Measurements from ENCODE around the gene HSPA12B. TPM values are rescaled to one million over a fixed set of nuclear protein-coding genes. Genes with fewer than 3 reads are reported as not detected.

HSPA12B gene, protein sequence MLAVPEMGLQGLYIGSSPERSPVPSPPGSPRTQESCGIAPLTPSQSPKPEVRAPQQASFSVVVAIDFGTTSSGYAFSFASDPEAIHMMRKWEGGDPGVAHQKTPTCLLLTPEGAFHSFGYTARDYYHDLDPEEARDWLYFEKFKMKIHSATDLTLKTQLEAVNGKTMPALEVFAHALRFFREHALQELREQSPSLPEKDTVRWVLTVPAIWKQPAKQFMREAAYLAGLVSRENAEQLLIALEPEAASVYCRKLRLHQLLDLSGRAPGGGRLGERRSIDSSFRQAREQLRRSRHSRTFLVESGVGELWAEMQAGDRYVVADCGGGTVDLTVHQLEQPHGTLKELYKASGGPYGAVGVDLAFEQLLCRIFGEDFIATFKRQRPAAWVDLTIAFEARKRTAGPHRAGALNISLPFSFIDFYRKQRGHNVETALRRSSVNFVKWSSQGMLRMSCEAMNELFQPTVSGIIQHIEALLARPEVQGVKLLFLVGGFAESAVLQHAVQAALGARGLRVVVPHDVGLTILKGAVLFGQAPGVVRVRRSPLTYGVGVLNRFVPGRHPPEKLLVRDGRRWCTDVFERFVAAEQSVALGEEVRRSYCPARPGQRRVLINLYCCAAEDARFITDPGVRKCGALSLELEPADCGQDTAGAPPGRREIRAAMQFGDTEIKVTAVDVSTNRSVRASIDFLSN
- total RNA-seq (not detected), polyA plus RNA-seq (not detected)

DNA sequence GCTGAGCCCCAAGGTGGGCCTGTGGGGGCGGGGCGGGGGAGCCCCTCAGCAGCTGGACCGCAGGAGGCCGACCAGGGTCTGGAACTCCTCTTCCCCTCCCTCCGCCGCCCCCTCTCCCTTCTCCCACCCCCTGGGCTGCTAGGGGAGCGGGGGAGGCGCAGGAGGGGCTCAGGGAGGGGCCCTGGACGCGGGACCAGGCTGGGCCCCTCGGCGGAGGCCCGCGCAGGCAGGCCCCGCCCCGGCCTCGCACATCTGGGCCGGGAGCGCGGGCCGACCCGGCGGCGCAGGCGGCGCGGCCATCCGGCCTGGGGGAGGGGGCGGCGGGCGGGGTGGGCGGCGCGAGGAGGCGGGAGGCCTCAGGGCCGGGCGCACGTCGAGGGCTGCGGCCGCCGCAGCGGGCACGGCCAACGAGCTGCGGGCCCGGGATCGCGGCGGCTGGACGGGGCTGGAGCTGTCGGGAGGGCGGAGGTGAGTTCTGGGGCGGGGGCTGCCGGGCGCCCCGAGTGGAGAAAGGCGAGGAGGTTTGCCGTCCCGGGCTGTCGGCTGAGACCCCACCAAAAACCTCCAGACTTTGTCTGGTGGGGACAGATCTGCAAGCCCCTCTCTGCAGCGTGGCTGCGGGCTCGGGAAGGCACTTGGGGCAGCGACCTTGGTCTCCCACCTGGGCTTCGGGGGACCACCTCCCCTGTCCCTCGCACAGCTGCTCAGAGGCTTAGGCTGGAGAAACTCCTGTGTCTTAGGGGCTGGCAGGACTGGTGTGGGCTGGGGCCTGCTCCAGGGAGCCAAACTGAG is at the start of gene HSPA12B:
TSS of gene HSPA12B (plus strand) at position 359 of the 792 bp plus-strand sequence. CDS start 5,990 bp downstream, outside the sequence.
- ChIA-PET CTCF (no interaction called here), POLR2A (no interaction called here)
- Histone ChIP-seq H3K4me1 (ENCODE audit: insufficient read depth, low read length) (no peaks in the 10 kb centered on the region), H3K36me3 (ENCODE audit: insufficient read depth, low read length) (no peaks in the 10 kb centered on the region), H3K27ac (ENCODE audit: low read depth, low read length) (no peak within 1 kb of the TSS), H3K9me3 (ENCODE audit: low read length) (no peaks in the 10 kb centered on the region), H3K4me3 (ENCODE audit: low read length) (no peak within 1 kb of the TSS), H3K27me3 (ENCODE audit: insufficient read depth, low read length, poor library complexity, severe bottlenecking) (peaks cover 5% of the 10 kb centered on the region)
- peak within 1 kb of the TSS in 2 of 7 donors; percentile 15 to 19 for H3K4me3 Mint-ChIP-seq
- peaks cover 0 to 10% (median 0%) of the 10 kb centered on the region in 3 donors for H3K4me1 Mint-ChIP-seq
- no peaks in the 10 kb centered on the region for H3K36me3 Mint-ChIP-seq
- H3K27me3 Mint-ChIP-seq: peaks cover 39 to 45% of the 10 kb centered on the region in 2 donors
- peak in 1 of 5 donors; percentile 37 for DNase-seq
- no peaks in the 10 kb centered on the region for H3K9me3 Mint-ChIP-seq
- no peak within 1 kb of the TSS for H3K27ac Mint-ChIP-seq

DNA sequence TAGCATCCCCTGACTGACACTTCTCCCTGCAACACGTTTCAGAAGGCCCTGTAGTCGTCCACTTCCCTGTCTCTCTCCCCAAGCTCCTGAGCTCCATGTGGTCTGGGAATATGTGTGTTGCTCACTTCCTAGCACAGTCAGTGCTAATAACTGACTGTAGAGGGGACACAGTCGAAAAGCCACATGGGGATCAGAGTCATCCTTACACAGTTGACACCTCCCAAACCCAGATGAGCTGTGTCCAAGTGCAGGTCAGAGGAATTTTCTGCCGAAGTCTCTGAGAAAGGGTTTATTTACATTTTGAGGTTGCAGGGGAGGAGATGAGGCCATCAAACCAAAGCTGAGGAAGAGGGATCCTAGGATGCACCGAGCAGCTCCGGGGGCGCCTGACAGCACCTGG is 47.1 kb upstream of the HSPA12B start:
- CTCF ChIA-PET: interaction anchor here (1.5 kb wide), 1 partner anchor 8 kb away, joined by 4 read pairs; no protein-coding TSS in a partner anchor
- Mint-ChIP-seq H3K27me3 (peaks cover 22 to 46% of the 10 kb centered on the region in 2 donors), H3K27ac (no peak overlapping the region), H3K4me3 (no peak overlapping the region), H3K4me1 (peaks cover 0 to 7% (median 0%) of the 10 kb centered on the region in 3 donors), H3K9me3 (no peaks in the 10 kb centered on the region), H3K36me3 (no peaks in the 10 kb centered on the region)
- Histone ChIP-seq H3K4me1 (ENCODE audit: insufficient read depth, low read length) (no peaks in the 10 kb centered on the region), H3K9me3 (ENCODE audit: low read length) (no peaks in the 10 kb centered on the region), H3K27me3 (ENCODE audit: insufficient read depth, low read length, poor library complexity, severe bottlenecking) (no peaks in the 10 kb centered on the region), H3K4me3 (ENCODE audit: low read length) (no peak overlapping the region), H3K27ac (ENCODE audit: low read depth, low read length) (no peak overlapping the region), H3K36me3 (ENCODE audit: insufficient read depth, low read length) (no peaks in the 10 kb centered on the region)
- no peak for DNase-seq
- POLR2A ChIA-PET: no interaction called here

DNA sequence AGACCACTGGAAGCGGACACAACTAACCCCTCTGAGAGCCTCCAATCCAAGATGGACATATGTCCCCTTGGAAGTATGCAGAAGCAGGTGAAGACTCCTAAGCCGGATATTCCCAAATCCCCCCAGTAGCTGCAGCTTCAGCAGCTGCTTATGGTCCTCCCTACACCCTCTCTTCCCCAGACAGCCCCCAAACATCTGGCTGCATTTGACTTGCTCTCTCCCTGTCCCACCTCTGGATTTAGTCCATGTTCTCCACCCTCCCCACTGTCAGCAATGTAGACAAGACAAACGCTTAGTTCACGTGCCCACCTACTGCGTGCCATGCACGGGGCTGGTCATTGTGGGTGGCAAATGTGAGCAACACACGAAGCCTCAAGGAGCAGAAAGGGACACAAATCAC is 46.1 kb upstream of the HSPA12B start:
- POLR2A ChIA-PET: no interaction called here
- Mint-ChIP-seq H3K27ac (no peak overlapping the region), H3K9me3 (no peaks in the 10 kb centered on the region)

DNA sequence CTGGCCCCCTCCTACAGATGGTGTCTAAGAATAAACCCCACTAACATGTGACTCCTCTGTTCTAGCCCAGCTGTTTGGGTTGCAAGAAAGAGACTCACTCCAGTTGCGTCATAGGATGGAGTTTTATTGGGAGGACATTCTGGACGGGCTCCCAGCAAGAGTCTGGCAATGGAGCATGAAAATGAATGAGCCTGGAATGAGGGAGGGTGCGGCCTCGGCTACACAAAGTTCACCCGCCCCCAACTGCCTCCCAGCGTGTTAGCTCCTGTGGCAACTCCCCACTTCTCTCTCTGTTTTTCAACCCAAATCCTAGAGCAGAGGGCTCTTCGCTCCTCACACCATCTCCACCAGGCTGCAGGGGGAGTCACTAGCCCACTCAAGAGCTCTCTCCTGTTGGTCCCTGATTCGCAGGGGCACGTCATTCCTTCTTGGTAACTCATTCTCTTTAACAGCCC is 45.6 kb upstream of the HSPA12B start:
- H3K27me3 ChIP-seq (ENCODE audit: insufficient read depth, low read length, poor library complexity, severe bottlenecking): no peaks in the 10 kb centered on the region
- no peaks in the 10 kb centered on the region for H3K9me3 ChIP-seq (ENCODE audit: low read length)
- no peaks in the 10 kb centered on the region for H3K36me3 ChIP-seq (ENCODE audit: insufficient read depth, low read length)
- H3K27ac Mint-ChIP-seq: no peak overlapping the region
- H3K4me3 Mint-ChIP-seq: no peak overlapping the region
- POLR2A ChIA-PET: no interaction called here
- H3K27me3 Mint-ChIP-seq: peaks cover 14 to 36% of the 10 kb centered on the region in 2 donors
- peaks cover 0 to 2% (median 0%) of the 10 kb centered on the region in 3 donors for H3K4me1 Mint-ChIP-seq
- no peaks in the 10 kb centered on the region for H3K4me1 ChIP-seq (ENCODE audit: insufficient read depth, low read length)
- CTCF ChIA-PET: interaction anchor here (1.0 to 1.6 kb wide), 2 partner anchors 8 to 10 kb away, joined by 3 read pairs; no protein-coding TSS in a partner anchor
- no peaks in the 10 kb centered on the region for H3K9me3 Mint-ChIP-seq
- DNase-seq: no peak
- no peak overlapping the region for H3K27ac ChIP-seq (ENCODE audit: low read depth, low read length)
- H3K4me3 ChIP-seq (ENCODE audit: low read length): no peak overlapping the region
- H3K36me3 Mint-ChIP-seq: no peaks in the 10 kb centered on the region

More for the DNA sequence above, 46.1 kb upstream of the HSPA12B start:
- CTCF ChIA-PET: interaction anchor here (1.0 to 1.6 kb wide), 2 partner anchors 8 to 10 kb away, joined by 3 read pairs; no protein-coding TSS in a partner anchor
- Mint-ChIP-seq H3K4me1 (peaks cover 0 to 2% (median 0%) of the 10 kb centered on the region in 3 donors), H3K4me3 (no peak overlapping the region), H3K36me3 (no peaks in the 10 kb centered on the region), H3K27me3 (peaks cover 14 to 36% of the 10 kb centered on the region in 2 donors)
- Histone ChIP-seq H3K9me3 (ENCODE audit: low read length) (no peaks in the 10 kb centered on the region), H3K4me1 (ENCODE audit: insufficient read depth, low read length) (no peaks in the 10 kb centered on the region), H3K27me3 (ENCODE audit: insufficient read depth, low read length, poor library complexity, severe bottlenecking) (no peaks in the 10 kb centered on the region), H3K36me3 (ENCODE audit: insufficient read depth, low read length) (no peaks in the 10 kb centered on the region), H3K27ac (ENCODE audit: low read depth, low read length) (no peak overlapping the region), H3K4me3 (ENCODE audit: low read length) (no peak overlapping the region)
- DNase-seq: no peak

DNA sequence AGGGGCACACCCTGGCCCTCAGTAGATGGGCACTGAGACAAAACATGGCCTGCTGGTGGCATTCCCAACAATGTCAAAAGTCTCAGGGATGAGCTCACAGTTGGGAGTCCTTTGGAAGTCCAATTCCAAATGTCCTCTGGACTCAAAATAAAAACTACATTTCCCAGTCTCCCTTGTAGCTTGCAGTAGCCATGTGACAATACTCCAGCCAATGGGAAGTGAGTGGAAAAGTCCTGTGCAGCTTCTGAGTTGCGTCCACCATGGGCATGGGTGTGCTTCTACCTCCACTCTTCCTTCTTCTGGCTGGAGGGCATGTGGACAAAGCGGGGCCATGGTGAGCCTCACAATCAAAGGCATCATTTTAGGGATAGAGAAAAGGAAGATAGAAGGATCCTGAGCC is 44.8 kb upstream of the HSPA12B start:
- Histone ChIP-seq H3K4me1 (ENCODE audit: insufficient read depth, low read length) (no peaks in the 10 kb centered on the region), H3K27ac (ENCODE audit: low read depth, low read length) (no peak overlapping the region), H3K36me3 (ENCODE audit: insufficient read depth, low read length) (no peaks in the 10 kb centered on the region), H3K4me3 (ENCODE audit: low read length) (no peak overlapping the region), H3K9me3 (ENCODE audit: low read length) (no peaks in the 10 kb centered on the region), H3K27me3 (ENCODE audit: insufficient read depth, low read length, poor library complexity, severe bottlenecking) (no peaks in the 10 kb centered on the region)
- DNase-seq: no peak
- H3K9me3 Mint-ChIP-seq: no peaks in the 10 kb centered on the region
- no peaks in the 10 kb centered on the region for H3K4me1 Mint-ChIP-seq
- H3K27me3 Mint-ChIP-seq: peaks cover 12 to 32% of the 10 kb centered on the region in 2 donors
- POLR2A ChIA-PET: no interaction called here
- no peak overlapping the region for H3K4me3 Mint-ChIP-seq
- H3K36me3 Mint-ChIP-seq: no peaks in the 10 kb centered on the region
- H3K27ac Mint-ChIP-seq: no peak overlapping the region
- CTCF ChIA-PET: interaction anchor here (1.0 to 1.6 kb wide), 2 partner anchors 9 kb away, joined by 3 read pairs; no protein-coding TSS in a partner anchor

DNA sequence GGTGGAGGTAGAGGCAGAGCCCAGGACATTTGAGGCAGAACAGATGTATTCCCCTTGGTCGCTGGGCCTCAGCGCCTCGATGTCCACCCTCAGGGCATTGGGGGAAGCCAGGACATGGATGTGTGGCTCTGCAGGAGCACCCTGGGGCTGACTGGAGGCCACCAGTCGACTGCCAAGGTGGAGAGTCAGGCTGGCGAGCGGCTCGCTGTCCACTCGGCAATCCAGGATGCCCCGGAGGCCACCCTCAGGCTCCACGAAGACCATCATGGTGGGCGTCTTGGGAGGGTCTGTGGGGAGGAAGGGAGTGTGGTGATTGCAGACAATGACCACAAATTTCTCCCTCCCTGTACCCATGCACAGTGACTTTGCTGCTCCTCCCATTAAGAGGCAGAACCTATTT is 42.5 kb upstream of the HSPA12B start:
- Mint-ChIP-seq H3K27me3 (peaks cover 9 to 18% of the 10 kb centered on the region in 2 donors), H3K36me3 (no peaks in the 10 kb centered on the region), H3K27ac (no peak overlapping the region), H3K9me3 (peaks cover 0 to 2% (median 0%) of the 10 kb centered on the region in 5 donors), H3K4me1 (no peaks in the 10 kb centered on the region), H3K4me3 (no peak overlapping the region)
- Histone ChIP-seq H3K36me3 (ENCODE audit: insufficient read depth, low read length) (no peaks in the 10 kb centered on the region), H3K27me3 (ENCODE audit: insufficient read depth, low read length, poor library complexity, severe bottlenecking) (no peaks in the 10 kb centered on the region), H3K27ac (ENCODE audit: low read depth, low read length) (no peak overlapping the region), H3K9me3 (ENCODE audit: low read length) (no peaks in the 10 kb centered on the region), H3K4me1 (ENCODE audit: insufficient read depth, low read length) (no peaks in the 10 kb centered on the region), H3K4me3 (ENCODE audit: low read length) (no peak overlapping the region)
- POLR2A ChIA-PET: no interaction called here
- DNase-seq: no peak
- CTCF ChIA-PET: interaction anchor here (1.3 kb wide), 1 partner anchor 14 kb away, joined by 3 read pairs; no protein-coding TSS in a partner anchor

DNA sequence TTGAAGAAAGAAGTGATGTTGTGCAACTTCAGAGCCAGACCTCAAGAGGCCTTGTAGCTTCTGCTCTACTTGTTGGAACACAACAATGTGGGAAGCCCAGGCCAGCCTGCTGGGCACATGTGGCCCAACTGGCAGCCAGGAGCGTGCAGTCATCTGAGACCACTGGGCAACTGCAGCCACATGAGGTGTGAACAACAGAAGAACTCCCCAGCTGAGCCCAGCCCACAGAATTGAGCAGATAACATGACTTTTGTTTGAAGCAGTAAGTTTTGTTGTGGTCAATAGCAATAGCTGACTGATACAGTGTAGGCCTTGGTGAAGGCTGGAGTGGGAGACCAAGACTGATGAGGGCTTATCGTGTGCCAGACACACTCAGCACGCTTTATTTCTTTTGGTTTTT is 42.1 kb upstream of the HSPA12B start:
- POLR2A ChIA-PET: no interaction called here
- H3K36me3 Mint-ChIP-seq: no peaks in the 10 kb centered on the region
- H3K9me3 Mint-ChIP-seq: peaks cover 0 to 2% (median 0%) of the 10 kb centered on the region in 5 donors

More for the DNA sequence above, 42.1 kb upstream of the HSPA12B start:
- Mint-ChIP-seq H3K4me1 (no peaks in the 10 kb centered on the region), H3K4me3 (no peak overlapping the region), H3K27ac (no peak overlapping the region), H3K27me3 (peaks cover 5 to 15% of the 10 kb centered on the region in 2 donors)
- CTCF ChIA-PET: no interaction called here
- DNase-seq: no peak
- Histone ChIP-seq H3K27me3 (ENCODE audit: insufficient read depth, low read length, poor library complexity, severe bottlenecking) (no peaks in the 10 kb centered on the region), H3K4me3 (ENCODE audit: low read length) (no peak overlapping the region), H3K27ac (ENCODE audit: low read depth, low read length) (no peak overlapping the region), H3K4me1 (ENCODE audit: insufficient read depth, low read length) (no peaks in the 10 kb centered on the region), H3K9me3 (ENCODE audit: low read length) (no peaks in the 10 kb centered on the region), H3K36me3 (ENCODE audit: insufficient read depth, low read length) (no peaks in the 10 kb centered on the region)
